Mammary epithelial cell (primary cell): Measurements from ENCODE around the gene GTF3C6.
"Not testable (repeated sequence)": the region's sequence is repeated elsewhere in the genome, so short reads cannot be mapped to it uniquely, and the experiment has no call there.

Source experiments
- EZH2 ChIP-seq: IDR thresholded peaks from 2 replicates; pipeline ENCODE4 v1.6.1; 2012; ENCODE audit warnings: low read length, inconsistent platforms, borderline replicate concordance
- TF ChIP-seq, protein P1 (sequence below), 2 donors: IDR thresholded peaks in 1 of 2; conservative IDR thresholded peaks in 1 of 2; 2 replicates each; pipeline ENCODE4 v1.5.1; 2011 to 2012; ENCODE audit warnings: inconsistent platforms in 2 of 2, low read length in 2 of 2, mild to moderate bottlenecking in 2 of 2, control low read depth in 1 of 2, low read depth in 1 of 2; ENCODE audit not compliant: insufficient read depth in 1 of 2; ENCODE audit errors: extremely low read depth in 1 of 2

DNA sequence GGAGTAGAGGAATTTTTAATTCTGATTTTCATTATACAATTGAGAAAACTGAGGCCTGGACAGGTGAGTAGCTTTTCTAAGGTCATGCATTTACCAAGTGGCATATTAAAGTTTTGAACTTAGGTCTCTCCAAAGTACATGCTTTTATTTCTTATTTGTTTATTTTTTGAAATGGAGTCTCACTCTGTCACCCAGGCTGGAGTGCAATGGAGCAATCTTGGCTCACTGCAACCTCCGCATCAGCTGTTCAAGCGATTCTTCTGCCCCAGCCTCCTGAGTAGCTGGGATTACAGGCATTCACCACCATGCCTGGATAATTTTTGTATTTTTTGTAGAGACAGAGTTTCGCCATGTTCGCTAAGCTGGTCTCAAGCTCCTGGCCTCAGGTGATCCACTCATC is 54.0 kb downstream of the GTF3C6 start:
- TF ChIP-seq, protein P1, sequence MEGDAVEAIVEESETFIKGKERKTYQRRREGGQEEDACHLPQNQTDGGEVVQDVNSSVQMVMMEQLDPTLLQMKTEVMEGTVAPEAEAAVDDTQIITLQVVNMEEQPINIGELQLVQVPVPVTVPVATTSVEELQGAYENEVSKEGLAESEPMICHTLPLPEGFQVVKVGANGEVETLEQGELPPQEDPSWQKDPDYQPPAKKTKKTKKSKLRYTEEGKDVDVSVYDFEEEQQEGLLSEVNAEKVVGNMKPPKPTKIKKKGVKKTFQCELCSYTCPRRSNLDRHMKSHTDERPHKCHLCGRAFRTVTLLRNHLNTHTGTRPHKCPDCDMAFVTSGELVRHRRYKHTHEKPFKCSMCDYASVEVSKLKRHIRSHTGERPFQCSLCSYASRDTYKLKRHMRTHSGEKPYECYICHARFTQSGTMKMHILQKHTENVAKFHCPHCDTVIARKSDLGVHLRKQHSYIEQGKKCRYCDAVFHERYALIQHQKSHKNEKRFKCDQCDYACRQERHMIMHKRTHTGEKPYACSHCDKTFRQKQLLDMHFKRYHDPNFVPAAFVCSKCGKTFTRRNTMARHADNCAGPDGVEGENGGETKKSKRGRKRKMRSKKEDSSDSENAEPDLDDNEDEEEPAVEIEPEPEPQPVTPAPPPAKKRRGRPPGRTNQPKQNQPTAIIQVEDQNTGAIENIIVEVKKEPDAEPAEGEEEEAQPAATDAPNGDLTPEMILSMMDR (conservative IDR thresholded peaks at IDR 0.05 in 1 of 2, IDR thresholded peaks at IDR 0.05 in 1 of 2; ENCODE audit: extremely low read depth in 1 of 2, insufficient read depth in 1 of 2, low read depth in 1 of 2, low read length in 2 of 2), result not testable (repeated sequence)
- TF ChIP-seq EZH2, result not testable (repeated sequence)
